DND-41 (cell line): ENCODE data around the gene TCP10L.

Experiments used
- ATAC-seq: fragments of 200-7000 bp; cut with Tn5 transposase; 3 replicates; pipeline ENCODE4 v1.9.1; 2021; ENCODE audit warnings: low read depth; ENCODE audit not compliant: insufficient read depth
- DNase-seq: peaks from one replicate; pipeline ENCODE4 v3.0.0-alpha.2; 2020
- H2AFZ ChIP-seq: 2 replicates; pipeline ENCODE4 v1.6.0; 2012; ENCODE audit warnings: low read depth, low read length
- H3K27ac ChIP-seq: 2 replicates; pipeline ENCODE4 v1.5.1; 2012; ENCODE audit warnings: low read length, inconsistent platforms
- H3K27me3 ChIP-seq: fragments of 200-600 bp; sonication (generic); 2 replicates; pipeline ENCODE4 v1.6.0; 2012; ENCODE audit warnings: low read length, mild to moderate bottlenecking, inconsistent platforms; ENCODE audit not compliant: insufficient read depth, poor library complexity
- H3K36me3 ChIP-seq: 2 replicates; pipeline ENCODE4 v1.5.1; 2012; ENCODE audit warnings: low read length, inconsistent platforms; ENCODE audit not compliant: insufficient read depth
- H3K4me1 ChIP-seq: 2 replicates; pipeline ENCODE4 v1.5.1; 2012; ENCODE audit warnings: mild to moderate bottlenecking, low read length; ENCODE audit not compliant: insufficient read depth
- H3K4me2 ChIP-seq: 2 replicates; pipeline ENCODE4 v1.6.0; 2012; ENCODE audit warnings: mild to moderate bottlenecking, moderate library complexity, low read length, inconsistent platforms; ENCODE audit not compliant: insufficient read depth
- H3K4me3 ChIP-seq, 2 experiments: fragments of 200-600 bp in 1 of 2; shearing (Covaris generic) in 1 of 2; 2 replicates each; pipeline ENCODE4 v1.5.1; 2012 to 2016; ENCODE audit warnings: inconsistent platforms in 2 of 2, low read length in 2 of 2, mild to moderate bottlenecking in 2 of 2, low read depth in 1 of 2, moderate library complexity in 1 of 2
- H3K79me2 ChIP-seq: 2 replicates; pipeline ENCODE4 v1.6.0; 2012; ENCODE audit warnings: low read length, inconsistent platforms; ENCODE audit not compliant: insufficient read depth
- H3K9ac ChIP-seq: 2 replicates; pipeline ENCODE4 v1.6.0; 2012; ENCODE audit warnings: low read depth, mild to moderate bottlenecking, inconsistent platforms, low read length, moderate library complexity
- H3K9me3 ChIP-seq: 2 replicates; pipeline ENCODE4 v1.5.1; 2012; ENCODE audit warnings: low read length, moderate library complexity, mild to moderate bottlenecking, inconsistent platforms; ENCODE audit not compliant: insufficient read depth, severe bottlenecking
- H4K20me1 ChIP-seq: 2 replicates; pipeline ENCODE4 v1.6.0; 2012; ENCODE audit warnings: low read length; ENCODE audit not compliant: insufficient read depth
- EZH2 ChIP-seq: IDR thresholded peaks from 3 replicates; pipeline ENCODE4 v1.6.1; 2012; ENCODE audit warnings: borderline replicate concordance, low read depth, mild to moderate bottlenecking, moderate library complexity, low read length, inconsistent platforms; ENCODE audit not compliant: severe bottlenecking
- TF ChIP-seq, protein P1 (sequence below): IDR thresholded peaks from 2 replicates; pipeline ENCODE4 v1.5.1; 2012; ENCODE audit warnings: borderline replicate concordance, low read length, moderate library complexity, mild to moderate bottlenecking; ENCODE audit not compliant: poor library complexity, severe bottlenecking; ENCODE audit errors: extremely low read depth

The TCP10L gene

DNA sequence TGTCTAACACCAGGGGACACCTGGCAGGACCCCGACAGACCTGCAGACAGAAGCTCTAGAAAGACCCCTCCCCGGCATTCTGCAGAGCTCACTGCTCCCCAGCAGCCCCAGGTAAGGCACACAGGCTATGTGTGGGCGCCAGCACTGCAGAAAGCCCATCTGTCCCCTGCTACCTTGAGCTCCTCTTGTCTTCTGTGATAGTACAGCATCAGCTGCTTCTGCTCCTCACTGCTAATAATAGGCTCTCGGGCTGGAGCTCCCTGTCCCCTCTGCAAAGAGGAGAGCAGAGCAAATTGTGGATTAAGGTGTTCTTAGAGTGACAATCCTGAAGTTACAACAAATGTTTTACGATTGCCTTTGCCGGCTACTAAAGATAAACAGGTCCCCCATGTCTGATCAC lies 16.8 kb upstream of the TCP10L start:
- Histone ChIP-seq H3K9me3 (no peaks in the 10 kb centered on the region), H3K79me2 (no peaks in the 10 kb centered on the region), H4K20me1 (peaks cover 5% of the 10 kb centered on the region; the same call in 1 of the 2 replicates), H3K4me3 (no peak overlapping the region), H3K9ac (no peak overlapping the region), H2AFZ (no peak overlapping the region), H3K4me1 (no peaks in the 10 kb centered on the region), H3K4me2 (no peak overlapping the region), H3K36me3 (peaks cover 72% of the 10 kb centered on the region), H3K27me3 (no peaks in the 10 kb centered on the region), H3K27ac (no peak overlapping the region)
- DNase-seq = no peak
- ATAC-seq = no peak
- TF ChIP-seq EZH2 = no peak
- TF ChIP-seq, protein P1, sequence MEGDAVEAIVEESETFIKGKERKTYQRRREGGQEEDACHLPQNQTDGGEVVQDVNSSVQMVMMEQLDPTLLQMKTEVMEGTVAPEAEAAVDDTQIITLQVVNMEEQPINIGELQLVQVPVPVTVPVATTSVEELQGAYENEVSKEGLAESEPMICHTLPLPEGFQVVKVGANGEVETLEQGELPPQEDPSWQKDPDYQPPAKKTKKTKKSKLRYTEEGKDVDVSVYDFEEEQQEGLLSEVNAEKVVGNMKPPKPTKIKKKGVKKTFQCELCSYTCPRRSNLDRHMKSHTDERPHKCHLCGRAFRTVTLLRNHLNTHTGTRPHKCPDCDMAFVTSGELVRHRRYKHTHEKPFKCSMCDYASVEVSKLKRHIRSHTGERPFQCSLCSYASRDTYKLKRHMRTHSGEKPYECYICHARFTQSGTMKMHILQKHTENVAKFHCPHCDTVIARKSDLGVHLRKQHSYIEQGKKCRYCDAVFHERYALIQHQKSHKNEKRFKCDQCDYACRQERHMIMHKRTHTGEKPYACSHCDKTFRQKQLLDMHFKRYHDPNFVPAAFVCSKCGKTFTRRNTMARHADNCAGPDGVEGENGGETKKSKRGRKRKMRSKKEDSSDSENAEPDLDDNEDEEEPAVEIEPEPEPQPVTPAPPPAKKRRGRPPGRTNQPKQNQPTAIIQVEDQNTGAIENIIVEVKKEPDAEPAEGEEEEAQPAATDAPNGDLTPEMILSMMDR = no peak

DNA sequence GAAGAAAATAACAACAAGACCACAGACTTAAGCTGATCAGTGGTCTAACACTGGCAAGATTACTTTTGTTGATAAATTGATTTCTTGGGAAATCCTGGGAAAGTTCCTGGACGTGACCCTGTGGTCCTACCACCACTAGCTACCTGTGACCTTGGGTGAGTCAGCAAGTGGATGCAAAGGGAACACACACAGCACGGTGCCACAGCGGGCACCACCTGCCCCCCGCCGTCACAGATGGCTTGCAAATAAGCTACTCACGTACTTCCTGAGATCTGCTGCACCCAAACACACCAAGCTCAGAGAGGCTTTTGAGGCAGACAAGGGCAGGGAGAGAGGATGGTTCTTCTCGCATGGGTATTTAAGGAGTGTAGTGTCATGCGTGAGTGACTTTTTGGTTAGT lies 14.2 kb upstream of the TCP10L start:
- Histone ChIP-seq H3K27ac (no peak overlapping the region), H3K9me3 (no peaks in the 10 kb centered on the region), H3K36me3 (peaks cover 47% of the 10 kb centered on the region), H3K27me3 (no peaks in the 10 kb centered on the region), H3K79me2 (no peaks in the 10 kb centered on the region), H4K20me1 (peaks cover 5% of the 10 kb centered on the region; the same call in 1 of the 2 replicates), H3K4me3 (no peak overlapping the region), H3K4me2 (no peak overlapping the region), H3K4me1 (no peaks in the 10 kb centered on the region), H3K9ac (no peak overlapping the region), H2AFZ (no peak overlapping the region)
- no peak for TF ChIP-seq EZH2
- TF ChIP-seq, protein P1 = no peak
- DNase-seq = no peak
- ATAC-seq = no peak

DNA sequence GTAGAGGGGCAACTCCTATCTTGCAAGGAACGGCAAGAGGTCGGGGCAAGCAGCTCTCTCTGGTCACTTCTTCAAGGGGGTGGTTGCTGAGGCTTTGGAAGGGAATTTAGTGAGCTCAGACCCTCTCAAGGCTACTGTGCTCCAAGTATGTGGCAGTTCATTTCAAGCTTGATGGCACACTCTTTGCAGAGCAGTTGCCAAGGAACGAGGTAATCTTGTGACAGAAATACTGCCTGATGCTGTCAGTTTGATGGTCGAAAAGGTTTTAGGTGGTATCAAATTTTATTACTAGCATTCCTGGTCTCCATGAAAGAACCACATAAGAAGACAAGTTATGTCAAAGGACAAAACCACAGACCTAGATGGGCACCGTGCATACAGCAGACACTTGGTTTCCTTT lies 13.8 kb upstream of the TCP10L start:
- peaks cover 43% of the 10 kb centered on the region for H3K36me3 ChIP-seq
- no peak for DNase-seq
- no peaks in the 10 kb centered on the region for H3K4me1 ChIP-seq
- no peaks in the 10 kb centered on the region for H3K79me2 ChIP-seq
- no peak overlapping the region for H2AFZ ChIP-seq
- no peak overlapping the region for H3K27ac ChIP-seq
- no peak for ATAC-seq
- no peaks in the 10 kb centered on the region for H3K9me3 ChIP-seq
- TF ChIP-seq, protein P1 = no peak
- TF ChIP-seq EZH2 = no peak
- no peaks in the 10 kb centered on the region for H3K27me3 ChIP-seq
- peaks cover 5% of the 10 kb centered on the region; the same call in 1 of the 2 replicates for H4K20me1 ChIP-seq
- H3K9ac ChIP-seq = no peak overlapping the region
- no peak overlapping the region for H3K4me3 ChIP-seq
- no peak overlapping the region for H3K4me2 ChIP-seq

DNA sequence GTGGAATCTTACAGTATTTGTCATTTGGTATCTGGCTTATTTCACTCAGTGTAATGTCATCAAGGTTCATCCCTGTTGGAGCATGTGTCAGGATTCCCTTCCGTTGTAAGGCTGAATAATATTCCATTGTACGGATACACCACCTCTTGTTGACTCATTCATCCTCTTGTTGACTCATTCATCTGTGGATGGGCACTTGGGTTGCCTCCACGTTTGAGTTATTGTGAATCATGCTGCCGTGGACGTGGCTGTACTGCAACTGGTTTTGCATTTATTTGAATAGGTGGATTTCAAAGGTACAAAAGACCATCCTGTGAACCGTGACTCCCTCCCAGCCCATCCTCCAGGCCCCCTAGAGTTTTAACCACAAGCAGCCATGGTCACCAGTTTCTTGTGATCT lies 11.9 kb upstream of the TCP10L start:
- H3K27me3 ChIP-seq = no peaks in the 10 kb centered on the region
- no peak overlapping the region for H3K4me3 ChIP-seq
- peaks cover 5% of the 10 kb centered on the region; the same call in 1 of the 2 replicates for H4K20me1 ChIP-seq
- no peak overlapping the region for H3K27ac ChIP-seq
- no peaks in the 10 kb centered on the region for H3K79me2 ChIP-seq
- no peak for TF ChIP-seq EZH2
- TF ChIP-seq, protein P1 = no peak
- ATAC-seq = no peak
- H3K9ac ChIP-seq = no peak overlapping the region
- H3K36me3 ChIP-seq = peaks cover 24% of the 10 kb centered on the region
- no peaks in the 10 kb centered on the region for H3K4me1 ChIP-seq
- no peak overlapping the region for H3K4me2 ChIP-seq
- H3K9me3 ChIP-seq = no peaks in the 10 kb centered on the region
- no peak overlapping the region for H2AFZ ChIP-seq
- no peak for DNase-seq
